Measurements from ENCODE around the gene STAU1.
"Not testable (repeated sequence)": the region's sequence is repeated elsewhere in the genome, so short reads cannot be mapped to it uniquely, and the experiment has no call there.

Gene STAU1, protein sequence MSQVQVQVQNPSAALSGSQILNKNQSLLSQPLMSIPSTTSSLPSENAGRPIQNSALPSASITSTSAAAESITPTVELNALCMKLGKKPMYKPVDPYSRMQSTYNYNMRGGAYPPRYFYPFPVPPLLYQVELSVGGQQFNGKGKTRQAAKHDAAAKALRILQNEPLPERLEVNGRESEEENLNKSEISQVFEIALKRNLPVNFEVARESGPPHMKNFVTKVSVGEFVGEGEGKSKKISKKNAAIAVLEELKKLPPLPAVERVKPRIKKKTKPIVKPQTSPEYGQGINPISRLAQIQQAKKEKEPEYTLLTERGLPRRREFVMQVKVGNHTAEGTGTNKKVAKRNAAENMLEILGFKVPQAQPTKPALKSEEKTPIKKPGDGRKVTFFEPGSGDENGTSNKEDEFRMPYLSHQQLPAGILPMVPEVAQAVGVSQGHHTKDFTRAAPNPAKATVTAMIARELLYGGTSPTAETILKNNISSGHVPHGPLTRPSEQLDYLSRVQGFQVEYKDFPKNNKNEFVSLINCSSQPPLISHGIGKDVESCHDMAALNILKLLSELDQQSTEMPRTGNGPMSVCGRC

DNA sequence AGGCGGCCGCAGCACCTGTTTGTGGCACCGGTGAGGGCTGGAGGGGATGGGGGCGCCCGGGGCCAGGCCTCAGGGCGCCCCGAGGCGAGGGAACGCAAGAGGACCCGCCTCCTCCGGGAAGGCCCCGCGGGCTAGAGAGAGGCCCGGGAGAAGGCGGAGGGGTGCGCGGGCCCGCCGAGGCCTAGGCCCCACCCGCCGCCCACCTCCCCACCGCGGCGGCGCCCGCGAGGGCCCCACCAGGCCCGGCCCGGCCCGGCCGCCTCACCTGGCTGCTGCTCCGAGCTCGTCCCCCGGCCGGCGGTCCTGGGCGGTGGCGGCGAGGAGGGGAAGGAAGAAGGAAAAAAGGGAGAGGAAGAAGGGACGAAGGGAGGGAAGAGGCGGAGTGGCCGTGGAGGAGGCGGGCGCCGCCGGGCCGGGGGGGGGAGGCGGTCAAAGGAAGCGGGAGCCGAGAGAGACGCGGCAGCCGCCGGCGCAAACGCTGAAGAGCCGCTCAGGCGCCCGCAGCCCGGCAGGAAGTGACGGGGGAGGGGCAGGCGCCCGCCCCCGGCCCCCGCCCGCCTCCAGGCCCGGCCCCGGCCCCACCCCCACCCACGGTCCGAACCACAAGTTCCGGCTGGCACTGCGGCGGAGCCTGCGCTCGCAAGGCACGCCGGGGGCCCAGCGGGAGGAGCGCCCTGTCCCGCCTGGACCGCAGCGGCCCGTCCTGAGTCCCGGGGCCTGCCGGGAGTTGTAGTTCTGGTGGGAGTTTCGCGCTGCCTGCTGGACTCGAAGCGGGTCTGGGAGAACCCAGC lies at the start of gene STAU1:
Gene STAU1 (minus strand): TSS at position 484 of the 791 bp plus-strand sequence. CDS start 22,133 bp downstream, outside the sequence.
- peak; percentile 90 for DNase-seq

DNA sequence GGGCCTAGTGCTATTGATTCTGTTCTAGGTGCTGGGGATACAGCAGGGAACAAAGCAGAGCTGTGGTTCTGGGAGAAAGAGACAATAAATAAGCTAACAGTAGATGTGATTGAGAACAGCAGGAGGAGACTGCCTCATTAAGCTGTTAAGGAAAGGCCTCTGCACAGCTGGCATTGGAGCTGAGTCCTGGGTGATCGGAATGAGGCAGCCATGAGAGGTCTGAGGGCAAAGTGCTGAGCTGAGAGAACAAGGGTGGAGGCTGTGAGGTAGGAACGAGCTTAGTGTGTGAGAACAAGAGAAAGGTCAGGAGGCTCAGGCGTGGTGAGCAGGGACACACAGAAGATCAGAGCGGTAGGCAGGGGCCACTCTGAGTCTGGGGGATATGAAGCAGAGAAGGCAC lies 49.4 kb upstream of the STAU1 start:
- no peak for DNase-seq

DNA sequence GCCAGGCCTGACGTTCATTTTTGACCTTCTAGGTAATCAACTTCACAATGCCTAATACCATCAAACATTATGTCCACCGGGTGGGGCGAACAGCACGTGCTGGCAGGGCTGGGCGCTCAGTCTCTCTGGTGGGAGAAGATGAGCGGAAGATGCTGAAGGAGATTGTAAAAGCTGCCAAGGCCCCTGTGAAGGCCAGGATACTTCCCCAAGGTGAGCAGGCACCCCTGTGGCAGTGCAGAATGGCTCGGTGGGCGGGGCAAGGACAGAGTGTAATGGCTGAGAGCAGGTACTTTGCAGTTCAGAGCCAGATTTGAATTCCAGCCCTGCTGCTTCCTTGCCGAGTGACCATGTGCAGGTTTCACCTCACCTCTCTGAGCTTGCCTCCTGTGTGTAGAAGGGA lies 48.2 kb upstream of the STAU1 start:
- no peak for DNase-seq

DNA sequence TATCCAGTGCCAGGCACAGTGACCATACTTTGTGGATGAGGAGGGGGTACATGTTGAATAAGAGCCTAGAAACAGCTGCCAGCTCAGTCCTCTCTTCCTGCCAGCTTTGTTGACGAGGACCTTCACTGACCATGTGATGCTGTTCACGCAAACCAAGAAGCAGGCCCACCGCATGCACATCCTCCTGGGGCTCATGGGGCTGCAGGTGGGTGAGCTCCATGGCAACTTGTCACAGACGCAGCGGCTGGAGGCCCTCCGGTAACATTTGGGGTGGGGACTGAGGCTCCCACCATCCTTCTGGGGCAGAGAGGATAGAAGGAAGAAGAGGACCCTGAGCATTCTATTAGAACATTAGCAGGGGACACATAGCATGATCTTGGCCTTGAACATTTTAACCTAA lies 46.7 kb upstream of the STAU1 start:
- DNase-seq = no peak

DNA sequence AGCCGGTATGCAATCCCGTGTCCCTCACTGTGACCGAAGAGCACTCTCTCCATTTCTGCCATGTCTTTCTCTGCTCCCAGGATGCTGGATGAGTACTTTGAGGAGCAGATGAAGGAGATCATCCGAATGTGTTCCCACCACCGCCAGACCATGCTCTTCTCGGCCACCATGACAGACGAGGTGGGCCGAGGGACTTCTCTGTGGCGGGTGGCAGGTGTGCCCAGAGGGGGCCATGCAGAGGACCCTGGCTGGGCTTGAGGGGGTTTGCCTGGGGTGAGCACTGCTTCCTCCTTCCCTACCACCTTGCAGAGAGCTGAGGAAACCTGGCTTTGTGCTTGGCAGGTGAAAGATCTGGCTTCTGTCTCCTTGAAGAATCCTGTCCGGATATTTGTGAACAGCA lies 45.1 kb upstream of the STAU1 start:
- DNase-seq = no peak

DNA sequence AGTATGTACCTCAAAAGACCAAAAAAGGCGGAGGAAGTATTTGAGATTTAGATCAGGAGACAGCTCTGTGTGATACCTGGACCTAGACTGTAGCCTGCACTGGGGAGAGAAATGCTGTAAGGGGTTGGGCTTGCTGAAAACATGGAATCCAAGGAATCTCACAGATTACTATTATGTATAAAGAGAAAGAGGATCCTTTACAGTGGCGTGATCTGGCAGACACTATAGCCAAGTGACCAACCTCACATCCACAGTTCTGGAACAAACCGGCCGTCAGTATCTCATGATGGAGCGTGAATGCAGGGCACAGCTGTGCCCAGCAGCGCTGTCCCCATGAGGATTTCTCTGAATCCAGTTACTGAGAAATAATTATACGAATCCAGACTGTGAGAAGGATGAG lies 43.3 kb upstream of the STAU1 start:
- no peak for DNase-seq

DNA sequence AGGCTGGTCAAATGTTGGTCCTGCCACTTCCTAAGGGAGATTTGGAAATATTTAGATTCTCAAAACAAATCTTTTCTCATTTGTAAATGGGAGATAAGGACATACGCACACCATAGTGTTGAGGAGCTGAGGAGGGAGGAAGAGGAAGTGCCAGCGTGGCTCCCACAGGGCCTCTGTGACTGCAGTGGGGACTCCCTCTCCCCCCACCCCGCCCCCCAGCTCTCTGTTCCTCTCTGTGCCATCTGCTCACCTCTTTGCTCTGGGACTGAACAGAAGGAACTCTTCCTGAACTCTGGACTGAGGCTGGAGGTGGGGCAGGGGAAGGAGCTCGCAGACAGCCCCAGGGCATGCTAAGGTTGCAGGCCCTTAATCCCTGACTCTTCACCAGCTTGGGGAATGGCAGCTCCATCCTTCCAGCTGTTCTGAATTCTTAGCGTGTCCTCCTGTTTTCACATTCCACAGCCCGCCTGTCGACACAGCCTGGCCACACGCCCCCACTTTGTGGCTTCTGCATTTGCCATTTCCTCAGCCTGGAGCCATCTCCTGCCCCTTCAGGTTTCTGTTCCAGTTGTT lies 42.5 kb upstream of the STAU1 start:
- no peak for DNase-seq

DNA sequence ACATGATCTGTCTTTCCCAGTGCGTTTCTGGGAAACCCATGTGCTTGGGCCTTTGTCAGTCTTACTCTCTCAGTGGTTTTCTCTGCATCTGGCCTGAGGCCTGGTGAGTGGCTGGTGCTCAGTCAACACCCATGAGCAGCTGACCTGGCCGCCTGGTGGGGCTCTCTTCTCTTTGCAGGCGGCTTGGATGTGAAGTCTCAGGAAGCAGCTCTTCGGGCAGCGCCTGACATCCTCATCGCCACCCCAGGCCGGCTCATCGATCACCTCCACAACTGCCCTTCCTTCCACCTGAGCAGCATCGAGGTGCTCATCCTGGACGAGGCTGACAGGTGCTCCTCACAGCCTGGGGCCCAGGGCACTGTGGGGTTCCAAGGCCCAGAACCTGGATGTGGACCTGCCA lies 41.9 kb upstream of the STAU1 start:
- no peak for DNase-seq

DNA sequence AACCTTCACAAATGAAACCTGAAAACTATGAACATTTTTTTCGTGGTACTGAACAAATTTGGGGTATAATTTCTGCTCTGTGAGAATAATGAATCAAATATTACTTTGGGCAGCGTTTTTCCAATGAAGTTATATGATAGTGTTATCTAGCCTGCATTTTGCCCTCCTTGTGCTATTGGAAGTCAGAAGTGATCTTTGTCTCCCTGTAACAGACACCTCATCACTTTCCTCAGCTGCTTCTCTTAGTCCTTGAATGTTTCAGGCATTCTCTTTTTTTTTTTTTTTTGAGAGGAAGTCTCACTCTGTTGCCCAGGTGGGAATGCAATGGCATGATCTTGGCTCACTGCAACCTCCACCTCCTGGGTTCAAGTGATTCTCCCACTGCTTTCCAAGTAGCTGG lies 41.2 kb upstream of the STAU1 start:
- DNase-seq = no peak

DNA sequence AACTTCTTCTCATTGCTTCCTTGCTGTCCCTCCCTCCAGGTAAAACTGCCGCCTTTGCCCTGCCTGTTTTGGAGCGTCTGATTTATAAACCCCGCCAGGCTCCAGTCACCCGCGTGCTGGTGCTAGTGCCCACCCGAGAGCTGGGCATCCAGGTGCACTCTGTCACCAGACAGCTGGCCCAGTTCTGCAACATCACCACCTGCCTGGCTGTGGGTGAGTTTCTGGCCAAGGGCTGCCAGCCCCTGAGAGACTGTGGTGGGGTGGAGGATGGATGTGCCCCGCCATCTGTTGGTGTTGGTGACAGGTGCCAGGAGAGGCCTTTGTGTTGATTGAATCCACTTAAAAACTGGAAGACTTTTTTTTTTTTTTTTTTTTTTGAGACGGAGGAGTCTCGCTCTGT lies 40.5 kb upstream of the STAU1 start:
- no peak for DNase-seq

DNA sequence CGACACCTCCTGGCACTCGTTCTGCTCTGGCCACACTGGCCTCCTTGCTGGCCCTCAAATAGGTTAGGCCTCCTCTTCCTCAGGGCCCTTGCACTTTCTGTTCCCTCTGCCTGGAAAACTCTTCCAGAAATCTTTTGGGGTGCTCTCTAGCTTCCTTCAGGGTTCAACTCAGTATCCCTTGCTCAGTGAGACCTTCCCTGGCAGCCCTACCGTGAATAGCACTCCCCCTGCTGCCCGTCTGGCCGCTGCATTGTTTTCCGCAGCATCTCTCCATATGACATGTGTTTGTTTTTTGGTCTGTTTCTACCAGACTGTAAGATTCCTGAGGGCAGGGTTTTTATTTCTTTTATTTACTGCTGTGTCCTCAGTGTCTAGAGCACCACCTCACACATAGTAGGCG lies 37.8 kb upstream of the STAU1 start:
- no peak for DNase-seq

DNA sequence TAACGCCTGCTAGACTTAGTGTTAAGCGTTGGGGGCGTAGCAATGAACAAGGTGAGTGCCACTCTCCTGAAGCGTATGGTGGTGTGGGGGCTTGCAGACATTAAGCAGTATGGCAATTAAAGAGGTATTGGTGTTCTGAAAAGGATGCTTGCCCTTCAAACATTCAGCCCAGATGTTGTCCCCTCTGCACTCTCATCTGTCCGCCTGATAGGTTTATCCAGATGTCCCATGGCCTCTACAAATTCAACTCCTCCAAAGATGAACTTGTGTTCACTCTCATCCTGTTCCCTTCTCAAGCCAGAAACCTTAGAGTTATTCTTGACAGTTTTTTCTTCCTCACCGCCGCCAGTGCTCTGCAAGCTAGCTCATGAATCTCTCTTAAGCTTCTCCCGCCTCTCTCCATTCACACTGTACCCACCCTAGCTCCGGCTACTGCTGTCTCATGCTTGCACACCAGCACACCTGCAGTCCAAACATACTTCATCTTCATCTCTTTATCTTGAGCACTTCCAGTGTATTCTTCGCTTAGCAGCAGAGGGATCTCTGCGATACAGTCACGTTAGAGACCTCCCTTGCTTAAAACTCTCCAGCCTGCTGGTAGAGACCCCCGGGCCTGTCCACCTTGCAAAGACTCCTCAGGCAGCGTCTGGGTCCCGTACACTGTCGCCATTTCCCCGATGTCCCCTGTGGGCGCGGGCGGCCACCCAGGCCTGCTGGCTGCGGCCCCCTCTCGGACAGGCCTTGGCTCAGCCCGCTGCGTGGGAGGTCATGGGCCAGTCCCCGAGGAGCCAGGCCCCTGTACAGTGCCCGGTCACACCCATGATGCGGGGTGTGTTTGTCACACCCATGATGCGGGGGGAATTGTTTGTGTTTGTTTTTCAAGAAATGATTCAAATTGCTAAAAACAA lies 32.0 kb upstream of the STAU1 start:
- DNase-seq = no peak

DNA sequence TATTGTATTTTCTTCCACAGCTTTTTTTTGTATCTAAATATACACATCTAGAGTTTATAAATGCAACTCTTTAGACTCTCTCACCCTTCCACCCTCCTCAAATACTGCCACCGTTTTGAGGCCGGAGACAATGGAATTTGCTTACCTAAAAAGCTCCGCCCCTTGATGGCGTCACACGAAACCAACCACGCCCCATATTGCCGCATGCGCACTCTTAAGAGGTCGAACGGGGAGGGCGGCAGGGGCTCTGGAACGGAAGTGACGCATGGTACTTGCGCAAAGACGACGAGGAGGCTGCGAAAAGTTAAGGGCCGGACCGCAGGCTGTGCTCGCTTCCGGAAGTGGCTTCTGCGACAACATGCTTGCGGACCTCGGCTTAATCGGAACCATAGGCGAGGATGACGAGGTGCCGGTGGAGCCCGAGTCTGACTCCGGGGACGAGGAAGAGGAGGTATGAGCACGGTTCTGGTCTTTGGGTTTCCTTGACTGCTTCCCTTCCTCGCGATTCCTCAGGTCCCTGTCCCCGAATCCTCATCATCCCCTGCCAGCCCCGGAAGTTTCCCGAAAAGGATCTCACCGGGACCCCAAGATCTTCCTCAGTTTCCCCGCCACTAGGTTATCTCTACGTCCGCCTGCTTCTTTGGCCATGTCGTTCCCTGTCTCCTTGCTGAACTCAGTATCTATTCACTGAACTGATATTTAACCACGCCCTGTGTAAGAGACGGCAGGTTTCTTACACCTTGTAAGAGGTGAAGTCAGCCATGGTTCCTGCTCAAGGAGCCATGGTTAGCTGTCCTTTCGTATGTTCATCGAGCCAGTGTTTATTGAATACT lies 31.2 kb upstream of the STAU1 start, which contains the start of gene DDX27:
Gene DDX27 (plus strand): TSS at position 326 of the 833 bp plus-strand sequence. CDS start 33 bp downstream, at position 359.
- peak; percentile 95 for DNase-seq

DNA sequence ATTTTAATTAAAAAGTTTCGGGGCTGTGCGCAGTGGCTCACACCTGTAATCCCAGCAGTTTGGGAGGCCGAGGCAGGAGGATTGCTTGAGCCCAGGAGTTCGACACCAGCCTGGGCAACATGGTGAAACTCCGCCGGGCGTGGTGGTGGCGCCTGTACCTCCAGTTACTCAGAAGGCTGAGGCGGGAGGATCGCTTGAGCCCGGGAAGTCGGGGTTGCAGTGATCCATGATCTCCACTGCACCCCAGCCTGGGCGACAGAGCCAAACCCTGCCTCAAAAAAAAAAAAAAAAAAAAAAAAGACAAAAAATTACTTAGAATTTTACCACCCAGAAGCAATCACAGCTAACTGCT lies 30.6 kb upstream of the STAU1 start:
- not testable (repeated sequence) for DNase-seq

DNA sequence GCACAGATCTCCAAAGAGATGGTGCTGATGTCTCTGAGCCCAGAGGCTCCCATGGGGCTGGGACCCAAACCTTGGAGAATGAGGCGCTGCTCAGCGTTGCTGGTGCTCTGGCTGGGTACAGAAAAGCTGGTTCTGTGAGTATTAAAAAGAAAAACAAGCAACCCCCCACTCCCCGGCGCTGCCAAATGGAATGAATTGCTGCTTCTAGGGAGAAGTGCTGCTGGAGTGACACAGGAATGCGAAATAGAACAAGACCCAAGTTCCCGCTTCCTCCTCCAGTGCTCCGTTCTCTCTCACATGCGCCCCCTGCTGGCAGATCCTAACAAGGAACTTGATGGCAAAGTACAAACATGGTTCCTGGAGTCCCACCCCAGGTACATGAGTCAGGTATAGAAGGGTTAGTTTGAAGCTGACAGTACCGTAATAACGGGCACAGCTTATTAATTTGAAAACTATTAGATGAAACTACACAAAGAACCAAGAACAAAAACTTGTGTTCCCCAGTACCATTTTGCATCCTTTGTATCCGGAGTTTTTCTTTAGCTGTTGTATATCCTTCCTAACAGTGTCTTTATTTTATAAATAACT lies 29.0 kb upstream of the STAU1 start:
- peak; percentile 97 for DNase-seq

DNA sequence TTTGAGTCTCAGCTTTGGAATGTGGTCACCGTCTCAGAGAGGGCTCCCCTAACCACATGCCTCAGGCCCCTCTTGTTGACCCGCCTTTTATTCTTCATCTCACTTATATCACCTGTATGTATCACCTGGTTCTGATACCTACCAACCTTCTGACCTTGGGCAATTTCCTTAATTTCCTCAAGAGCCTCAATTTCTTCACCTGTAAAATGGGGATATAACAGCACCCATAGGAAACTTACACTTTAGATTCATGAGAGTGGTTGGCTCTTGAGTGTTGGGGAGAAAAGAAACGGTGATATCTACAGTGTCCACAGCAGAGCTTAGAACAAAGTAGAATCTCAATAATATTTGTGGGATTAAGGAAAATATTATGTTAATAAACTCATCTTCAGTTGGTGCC lies 27.1 kb upstream of the STAU1 start:
- no peak for DNase-seq

DNA sequence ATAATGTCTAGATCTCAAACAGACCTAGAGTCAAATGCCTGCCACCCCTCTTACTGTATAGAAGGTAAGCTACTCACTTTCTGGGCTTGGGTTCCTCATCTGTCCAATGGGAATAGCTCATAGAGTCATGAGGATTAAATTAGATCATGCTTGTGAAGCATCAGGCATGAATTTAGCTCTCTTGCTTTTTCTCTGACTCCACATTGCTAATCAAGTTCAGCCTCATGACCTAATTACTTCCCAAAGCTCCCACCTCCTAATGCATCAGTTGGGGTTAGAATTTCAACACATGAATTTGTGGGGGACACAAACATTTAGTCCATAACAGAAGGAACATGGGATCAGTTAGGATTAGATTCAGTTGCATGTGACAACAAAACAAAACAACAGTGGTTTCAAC lies 26.4 kb upstream of the STAU1 start:
- no peak for DNase-seq

DNA sequence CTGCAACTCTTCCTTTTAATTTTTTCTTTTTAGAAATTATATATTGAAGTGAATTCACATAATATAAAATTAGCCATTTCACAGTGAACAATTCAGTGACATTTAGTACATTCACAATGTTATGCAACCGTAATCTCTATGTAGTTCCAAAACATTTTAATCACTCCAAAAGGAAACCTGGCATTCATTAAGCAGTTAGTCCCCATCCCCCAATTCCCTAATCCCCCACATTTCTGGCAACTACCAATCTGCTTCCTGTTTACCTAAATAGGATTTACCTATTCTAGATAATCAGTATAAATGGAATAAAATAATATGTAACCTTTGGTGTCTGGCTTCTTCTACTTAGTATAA lies 22.6 kb upstream of the STAU1 start:
- DNase-seq = no peak

DNA sequence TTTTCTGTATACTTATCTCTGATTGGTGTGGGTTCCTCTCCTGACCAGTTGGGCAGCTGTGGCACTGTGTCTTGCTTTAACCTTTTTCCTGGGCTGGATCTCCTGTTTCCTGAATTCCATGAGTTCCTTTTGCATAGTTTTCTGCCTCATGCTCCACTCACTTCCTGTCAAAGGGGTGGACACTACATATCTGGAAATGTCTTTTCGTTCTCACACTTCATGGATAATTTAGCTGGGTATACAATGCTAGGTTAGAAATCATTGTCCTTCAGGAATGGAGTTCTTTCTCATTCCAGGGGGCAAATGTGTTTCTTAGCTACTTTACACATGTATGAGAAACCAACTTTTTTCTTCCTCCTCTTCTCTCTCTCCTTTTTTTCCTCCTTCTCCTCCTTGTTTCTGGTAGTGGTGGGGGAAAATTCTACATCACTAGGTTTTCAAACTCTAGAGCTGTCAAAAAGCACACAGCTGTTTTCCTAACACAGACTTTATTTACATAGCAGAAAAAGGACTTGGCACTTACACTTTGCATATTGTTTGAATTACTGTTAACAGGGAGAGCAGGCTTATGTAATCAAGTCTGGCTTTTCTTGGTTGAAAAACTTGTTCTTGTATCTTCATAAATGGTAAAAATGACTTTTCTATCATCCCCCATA lies 22.1 kb upstream of the STAU1 start:
- DNase-seq = no peak

DNA sequence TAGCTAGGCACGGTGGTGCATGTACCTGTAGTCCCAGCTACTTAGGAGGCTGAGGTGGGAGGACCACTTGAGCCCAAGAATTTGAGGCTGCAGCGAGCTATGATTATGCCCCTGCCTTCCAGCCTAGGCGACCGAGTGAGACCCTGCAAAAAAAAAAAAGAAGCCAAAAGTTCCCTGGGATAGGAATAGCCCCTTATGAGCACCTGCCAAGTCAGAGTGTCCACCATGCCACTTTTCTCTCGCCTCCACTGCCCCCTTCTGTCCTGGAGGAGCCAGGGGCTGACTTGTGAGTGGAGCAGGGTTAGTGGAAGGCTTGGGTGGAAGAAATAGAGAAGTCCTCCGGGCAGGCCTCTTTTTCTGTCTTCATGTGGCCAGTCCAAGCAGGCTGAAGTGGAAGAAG lies 18.9 kb upstream of the STAU1 start:
- DNase-seq = no peak

DNA sequence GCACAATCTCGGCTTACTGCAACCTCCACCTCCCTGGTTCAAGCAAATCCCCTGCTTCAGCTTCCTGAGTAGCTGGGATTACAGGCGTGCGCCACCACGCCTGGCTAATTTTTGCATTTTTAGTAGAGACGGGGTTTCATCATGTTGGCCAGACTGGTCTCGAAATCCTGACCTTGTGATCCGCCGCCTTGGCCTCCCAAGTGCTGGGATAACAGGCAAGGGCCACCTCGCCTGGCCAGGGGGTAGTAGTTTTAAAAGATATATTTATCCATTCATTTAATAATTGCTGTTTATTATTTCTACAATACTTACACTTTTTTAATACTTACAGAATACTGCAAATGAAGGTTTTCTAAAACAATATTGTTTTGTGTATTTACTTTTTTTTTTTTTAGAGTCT lies 15.6 kb upstream of the STAU1 start:
- DNase-seq = no peak
